GM13976 (cell line): ENCODE measurements around the gene CYP4A22.

Experiments used
- DNase-seq: peaks from one replicate; pipeline ENCODE4 v3.0.0; 2012; ENCODE audit warnings: low spot score
- CTCF ChIP-seq: IDR thresholded peaks from 2 replicates; pipeline ENCODE4 v1.5.1; 2012; ENCODE audit warnings: borderline replicate concordance, mild to moderate bottlenecking; ENCODE audit not compliant: insufficient read depth; ENCODE audit errors: extremely low read depth, missing control alignments, control extremely low read depth
- in situ Hi-C: fragments of 300-500 bp; cut with MboI; formaldehyde crosslinking; loops from one replicate; pipeline ENCODE4 v1.12.0; 2022; ENCODE audit warnings: low sequenced_read_pairs, mixed read lengths, inconsistent platforms; ENCODE audit not compliant: unreplicated experiment

The CYP4A22 gene

DNA sequence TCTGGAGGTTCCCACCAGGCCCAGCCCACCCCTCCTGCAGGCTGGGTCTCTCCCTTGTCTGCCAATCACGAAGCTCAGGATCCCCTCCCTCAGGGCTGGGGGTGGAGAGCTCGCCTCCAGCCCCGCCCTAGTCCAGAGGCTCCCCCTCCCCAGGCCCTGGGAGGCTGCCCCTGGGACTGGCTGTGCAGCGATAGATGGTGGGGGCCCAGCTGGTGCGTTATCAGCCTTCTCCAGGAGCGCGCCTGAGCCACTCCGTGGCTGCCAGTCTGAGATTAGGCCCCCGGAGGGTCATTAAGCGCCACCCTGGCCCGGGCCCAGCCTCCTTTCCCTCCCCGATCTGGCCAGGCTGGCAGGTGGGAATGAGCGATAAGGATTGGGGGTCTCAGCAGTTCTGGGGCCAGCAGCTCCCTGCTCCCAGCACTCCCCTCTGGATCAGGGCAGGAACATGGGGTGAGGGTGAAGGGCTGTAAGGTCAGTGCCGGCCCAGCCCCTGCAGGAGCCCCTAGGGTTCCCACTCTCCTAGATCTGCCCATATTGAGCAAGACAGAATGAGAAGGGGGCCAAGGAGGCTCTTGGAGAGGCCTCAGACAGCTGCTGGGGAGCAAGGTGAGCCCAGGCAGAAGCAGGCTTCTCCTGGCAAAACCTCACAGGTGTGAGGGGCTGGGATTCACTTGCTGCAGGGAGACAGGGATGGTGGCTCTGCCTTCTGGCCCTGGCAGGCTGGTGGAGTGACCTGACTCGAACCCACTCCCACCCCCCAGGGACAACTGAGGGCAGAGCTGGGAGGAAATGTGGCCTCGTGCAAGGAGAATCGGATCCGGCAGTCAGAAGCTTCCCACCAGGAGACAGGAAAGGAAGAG is 44.1 kb downstream of the CYP4A22 start:
- in situ Hi-C loops = loop anchor here (25.0 kb wide), 1 partner anchor 531 kb away; no protein-coding TSS in a partner anchor
- no peak for DNase-seq

DNA sequence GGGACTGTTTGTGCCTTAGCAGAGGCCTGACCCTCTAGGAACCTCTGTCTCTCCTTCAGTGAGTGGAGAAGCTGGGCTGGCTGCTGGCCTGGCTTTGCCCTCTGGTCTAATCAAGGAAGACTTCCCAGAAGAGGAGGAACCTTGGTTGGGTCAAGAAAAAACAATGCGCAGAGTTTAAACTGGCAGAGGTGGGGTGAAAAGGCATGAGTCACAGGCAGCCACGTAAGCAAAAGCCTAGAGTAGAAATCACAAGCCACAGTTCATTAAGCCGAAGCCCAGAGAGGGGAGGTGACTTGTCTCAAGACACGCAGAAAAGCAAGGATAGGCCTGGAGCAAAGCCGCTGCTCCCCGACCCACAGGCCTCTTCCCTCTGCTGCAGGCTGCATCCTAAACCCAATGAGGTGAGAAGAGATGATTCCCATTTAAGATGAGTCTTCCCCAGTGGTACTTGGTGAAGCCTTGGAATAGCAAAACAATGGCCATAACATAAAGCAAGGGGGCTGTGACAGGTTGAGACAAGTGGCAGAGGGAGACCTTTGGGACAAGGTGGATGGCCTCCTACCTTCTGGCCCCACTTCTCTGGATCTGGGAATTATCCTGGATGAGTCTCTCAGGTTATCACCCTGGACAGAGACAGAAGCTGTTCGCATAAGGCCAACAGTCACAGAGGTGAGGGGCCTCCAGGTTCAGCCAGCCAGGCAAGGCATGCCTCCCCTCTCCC is 44.9 kb downstream of the CYP4A22 start:
- in situ Hi-C loops = loop anchor here (25.0 kb wide), 1 partner anchor 530 kb away; no protein-coding TSS in a partner anchor
- DNase-seq = no peak
- TF ChIP-seq CTCF = no peak

More for the DNA sequence above, 44.1 kb downstream of the CYP4A22 start:
- TF ChIP-seq CTCF = no peak

DNA sequence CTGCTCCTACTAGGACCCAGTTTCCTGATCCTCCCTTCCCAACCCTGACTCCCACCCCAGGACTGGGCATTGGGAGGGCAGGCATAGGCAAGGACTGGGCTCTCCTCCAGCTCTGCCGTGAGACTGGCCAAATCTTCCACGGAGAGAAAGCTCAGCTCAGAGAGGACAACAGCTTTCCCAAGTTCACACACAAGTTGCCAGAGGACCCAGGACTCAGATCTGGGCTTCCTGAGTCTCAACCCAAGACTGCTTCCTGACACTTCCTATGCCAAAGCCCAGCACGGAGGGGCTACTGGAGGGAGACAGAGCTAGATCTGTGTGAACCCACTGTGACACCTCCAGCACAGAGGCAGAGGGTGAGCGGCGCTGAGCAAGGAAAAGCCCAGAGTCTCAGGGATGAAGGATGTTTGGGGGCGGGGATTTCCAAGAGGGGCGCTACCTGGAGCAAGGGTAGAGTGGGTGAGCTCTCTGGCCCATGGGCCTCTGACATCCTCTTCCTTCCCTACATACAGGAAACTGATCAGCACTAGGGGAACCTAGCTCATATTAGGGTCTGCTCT is 45.5 kb downstream of the CYP4A22 start:
- no peak for DNase-seq
- TF ChIP-seq CTCF = no peak
- in situ Hi-C loops = loop anchor here (25.0 kb wide), 1 partner anchor 530 kb away; no protein-coding TSS in a partner anchor

- TF ChIP-seq CTCF = no peak
- in situ Hi-C loops = loop anchor here (25.0 kb wide), 1 partner anchor 529 kb away; no protein-coding TSS in a partner anchor
- no peak for DNase-seq
These were observed 46.3 kb downstream of the CYP4A22 start for GRCh38 chr1:47183308-47184089.

GRCh38 chr1:47184090-47184821 is 47.0 kb downstream of the CYP4A22 start:
- in situ Hi-C loops = loop anchor here (25.0 kb wide), 1 partner anchor 528 kb away; no protein-coding TSS in a partner anchor
- no peak for TF ChIP-seq CTCF
- peak; percentile 48 for DNase-seq
